HL-60 (cell line): Measurements from ENCODE around the gene DCLRE1B.

Experiments used
- DNase-seq, 2 experiments: peaks; one replicate each; pipeline ENCODE4 v3.0.0-alpha.2; 2010 to 2020; ENCODE audit warnings: low read depth in 1 of 2, low spot score in 1 of 2
- H3K27ac ChIP-seq: fragments of 250-450 bp; sonication (Bioruptor Pico); replicated peaks from 2 replicates; pipeline ENCODE4 v1.5.1; 2020; ENCODE audit warnings: mild to moderate bottlenecking, moderate library complexity
- H3K27me3 ChIP-seq: fragments of 250-450 bp; sonication (Bioruptor Pico); 2 replicates; pipeline ENCODE4 v1.5.1; 2021; ENCODE audit warnings: mild to moderate bottlenecking, moderate library complexity; ENCODE audit not compliant: insufficient read depth, poor library complexity, severe bottlenecking
- H3K4me3 ChIP-seq: replicated peaks from 2 replicates; pipeline ENCODE4 v1.5.1; 2011; ENCODE audit warnings: mild to moderate bottlenecking, control low read depth, low read length; ENCODE audit not compliant: insufficient read depth
- CTCF ChIP-seq: IDR thresholded peaks from one replicate; pipeline ENCODE4 v1.5.1; 2011; ENCODE audit warnings: low read length, control low read depth, inconsistent platforms; ENCODE audit not compliant: insufficient read depth
- GABPA ChIP-seq: IDR thresholded peaks from 2 replicates; pipeline ENCODE4 v1.6.1; 2012; ENCODE audit warnings: low read depth
- POLR2AphosphoS5 ChIP-seq: IDR thresholded peaks from 2 replicates; pipeline ENCODE4 v1.6.1; 2012; ENCODE audit warnings: low read depth
- REST ChIP-seq: IDR thresholded peaks from 2 replicates; pipeline ENCODE4 v1.6.1; 2012; ENCODE audit warnings: low read depth; ENCODE audit not compliant: insufficient replicate concordance
- SPI1 ChIP-seq: IDR thresholded peaks from 2 replicates; pipeline ENCODE4 v1.6.1; 2012; ENCODE audit warnings: low read depth, mild to moderate bottlenecking, borderline replicate concordance

DCLRE1B gene

GRCh38 chr1:113958691-113959090, 53.6 kb downstream of the DCLRE1B start:
- TF ChIP-seq POLR2AphosphoS5, result no peak
- no peak for TF ChIP-seq REST
- no peak for TF ChIP-seq CTCF
- no peak for TF ChIP-seq SPI1
- TF ChIP-seq GABPA, result no peak
- Histone ChIP-seq H3K4me3 (no peak overlapping the region), H3K27me3 (no peaks in the 10 kb centered on the region), H3K27ac (no peak overlapping the region)
- DNase-seq, result no peak

GRCh38 chr1:113963281-113963906, 58.3 kb downstream of the DCLRE1B start:
- Histone ChIP-seq H3K27me3 (no peaks in the 10 kb centered on the region), H3K27ac (no peak overlapping the region), H3K4me3 (no peak overlapping the region)
- TF ChIP-seq CTCF, result no peak
- TF ChIP-seq POLR2AphosphoS5, result no peak
- no peak for TF ChIP-seq SPI1
- TF ChIP-seq GABPA, result no peak
- no peak for TF ChIP-seq REST
- DNase-seq, result no peak
